Stimulated activated CD8-positive, alpha-beta memory T cell treated with anti-CD3 and anti-CD28 coated beads, Interleukin-15, amount 100 ng/mL, for 24 hours (primary cell): ENCODE results near the gene MAD1L1.
"Not testable (repeated sequence)": the region's sequence is repeated elsewhere in the genome, so short reads cannot be mapped to it uniquely, and the experiment has no call there.

Source experiments
- DNase-seq: peaks from one replicate; pipeline ENCODE4 v3.0.0-alpha.2; 2020; ENCODE audit warnings: low read depth

The MAD1L1 gene

GRCh38 chr7:2232766-2233520 is at the start of gene MAD1L1:
MAD1L1 (minus strand) TSS chr7:2232945; CDS start chr7:2230133, 2,812 bp downstream.
- DNase-seq: peak; percentile 69

- DNase-seq: no peak
Observed at GRCh38 chr7:2282185-2282751, 49.5 kb upstream of the MAD1L1 start.

DNA sequence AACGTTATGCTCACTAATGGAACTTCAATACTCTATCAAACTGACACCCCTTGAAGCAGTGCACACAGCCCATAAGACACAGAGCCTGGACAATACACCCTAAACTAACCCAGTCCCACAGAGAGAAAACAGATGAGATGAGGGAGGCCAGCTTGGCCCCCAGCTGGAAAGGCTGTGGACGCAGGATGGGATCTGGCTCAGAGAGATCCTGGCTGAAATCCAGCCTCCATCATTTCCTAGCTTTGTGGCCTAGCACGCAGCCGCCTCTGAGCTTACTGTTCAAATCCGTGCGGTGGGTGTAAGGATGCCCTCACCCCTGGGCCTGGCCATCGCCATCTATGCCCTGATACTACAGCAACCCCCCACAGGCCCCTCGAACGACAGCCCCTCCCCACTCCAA is 48.8 kb upstream of the MAD1L1 start:
- DNase-seq: no peak

DNA sequence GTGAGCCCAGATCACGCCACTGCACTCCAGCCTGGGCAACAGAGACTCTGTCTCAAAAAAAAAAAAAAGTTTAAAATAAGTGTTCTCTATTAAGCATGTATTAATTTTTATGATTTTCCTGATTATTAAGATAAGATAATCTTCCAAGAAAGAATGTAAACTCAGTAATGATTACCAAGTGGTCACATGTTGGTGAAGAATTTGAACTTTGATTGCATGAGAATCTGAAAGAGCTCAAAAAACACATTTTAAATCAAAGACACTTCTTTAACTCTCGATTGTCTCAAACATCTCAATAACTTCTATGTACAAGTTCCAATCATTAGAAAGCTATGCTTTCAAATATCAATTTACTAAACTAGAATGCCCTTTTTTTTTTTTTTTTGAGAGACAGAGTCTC is 47.7 kb upstream of the MAD1L1 start:
- no peak for DNase-seq

- no peak for DNase-seq
Observed at GRCh38 chr7:2279896-2280295, 47.2 kb upstream of the MAD1L1 start.

- no peak for DNase-seq
Observed at GRCh38 chr7:2278026-2278425, 45.3 kb upstream of the MAD1L1 start.

GRCh38 chr7:2276107-2276506 is 43.4 kb upstream of the MAD1L1 start:
- DNase-seq: no peak

DNA sequence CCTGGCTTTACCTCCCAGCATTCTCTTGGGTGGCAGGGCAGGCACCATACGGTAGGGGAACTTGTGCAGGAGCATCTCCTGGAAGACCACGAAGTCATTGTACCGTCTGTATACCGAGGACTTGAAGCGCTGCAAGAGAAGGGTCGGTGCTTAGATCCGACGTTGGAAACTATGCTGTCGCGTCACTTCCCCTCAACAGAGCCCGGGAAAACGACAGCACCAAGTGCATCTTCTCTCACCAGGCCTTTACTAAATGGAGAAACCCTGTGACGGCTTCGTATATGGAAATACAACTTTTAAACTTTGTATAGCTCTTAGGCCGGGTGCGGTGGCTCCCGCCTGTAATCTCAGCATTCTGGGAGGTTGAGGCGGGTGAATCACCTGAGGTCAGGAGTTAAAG is 42.4 kb upstream of the MAD1L1 start:
- DNase-seq: no peak

GRCh38 chr7:2274666-2275065 is 41.9 kb upstream of the MAD1L1 start:
- no peak for DNase-seq

- DNase-seq: no peak
Observed at GRCh38 chr7:2273866-2274265, 41.1 kb upstream of the MAD1L1 start.

DNA sequence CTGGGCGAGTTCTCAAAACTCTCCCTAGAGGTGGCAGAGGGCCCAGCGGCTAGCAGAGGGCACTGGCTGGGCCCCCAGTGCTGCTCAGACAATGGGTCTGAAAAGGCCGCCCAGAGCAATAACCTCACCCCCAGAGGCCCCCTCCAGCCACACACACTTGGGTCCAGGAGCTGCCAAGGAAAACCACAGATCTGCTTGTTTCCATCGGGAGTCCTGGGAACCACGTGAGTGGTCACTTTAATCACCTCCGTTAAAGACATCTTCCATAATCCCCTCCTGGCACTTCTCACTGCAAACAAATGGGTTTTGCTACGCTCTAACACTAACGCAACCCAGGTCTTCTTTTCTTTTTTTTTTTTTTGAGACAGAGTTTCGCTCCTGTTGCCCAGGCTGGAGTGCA is 39.3 kb upstream of the MAD1L1 start:
- DNase-seq: no peak

GRCh38 chr7:2271273-2272026 is 38.7 kb upstream of the MAD1L1 start:
- DNase-seq: no peak

GRCh38 chr7:2270495-2270894 is 37.8 kb upstream of the MAD1L1 start:
- no peak for DNase-seq

DNA sequence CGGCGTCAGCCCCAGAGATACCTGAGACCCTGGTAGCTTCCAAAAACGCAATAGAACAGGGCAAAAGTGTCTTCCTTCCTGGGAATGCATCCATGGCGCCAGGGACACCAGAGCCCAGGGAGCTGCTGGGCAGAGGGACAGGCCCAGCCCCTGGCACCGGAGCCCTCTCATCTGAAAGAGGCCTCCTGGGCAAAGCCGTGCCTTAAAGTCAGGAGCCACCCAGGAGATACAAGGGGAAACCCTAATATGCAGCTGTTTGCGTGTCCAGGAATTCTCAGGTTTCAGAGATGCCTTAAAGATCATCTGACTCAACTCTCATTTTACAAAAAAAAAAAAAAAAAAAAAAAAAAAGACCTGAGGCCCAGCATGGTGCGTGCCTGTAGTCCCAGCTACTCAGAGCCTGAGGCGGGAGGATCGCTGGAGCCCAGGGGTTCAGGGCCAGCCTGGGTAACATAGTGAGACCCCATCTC is 37.3 kb upstream of the MAD1L1 start:
- no peak for DNase-seq

DNA sequence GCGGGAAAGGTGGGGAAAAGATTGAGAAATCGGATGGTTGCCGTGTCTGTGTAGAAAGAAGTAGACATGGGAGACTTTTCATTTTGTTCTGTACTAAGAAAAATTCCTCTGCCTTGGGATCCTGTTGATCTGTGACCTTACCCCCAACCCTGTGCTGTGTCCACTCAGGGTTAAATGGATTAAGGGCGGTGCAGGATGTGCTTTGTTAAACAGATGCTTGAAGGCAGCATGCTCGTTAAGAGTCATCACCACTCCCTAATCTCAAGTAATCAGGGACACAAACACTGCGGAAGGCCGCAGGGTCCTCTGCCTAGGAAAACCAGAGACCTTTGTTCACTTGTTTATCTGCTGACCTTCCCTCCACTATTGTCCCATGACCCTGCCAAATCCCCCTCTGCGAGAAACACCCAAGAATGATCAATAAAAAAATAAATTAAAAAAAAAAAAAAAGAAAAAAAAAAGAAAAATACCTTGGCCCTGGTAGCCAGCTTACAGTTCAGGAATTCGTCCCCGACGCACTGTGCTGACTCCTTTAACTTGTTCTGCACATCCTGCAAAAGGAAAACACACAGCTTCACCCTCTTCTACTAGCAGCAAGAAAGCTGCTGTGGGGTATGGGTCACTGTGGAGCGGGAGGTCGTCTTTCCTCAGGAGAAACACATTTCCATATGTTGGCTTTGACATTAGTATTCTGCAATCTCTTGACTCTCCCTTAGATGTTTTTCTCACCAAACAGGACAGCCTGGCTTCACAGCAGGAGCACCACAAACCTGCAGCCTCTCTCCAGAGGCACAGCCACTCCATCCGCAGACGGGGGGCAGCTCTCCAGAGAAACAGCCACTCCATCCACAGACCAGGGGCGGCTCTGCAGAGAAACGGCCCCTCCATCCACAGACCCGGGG is 36.6 kb upstream of the MAD1L1 start:
- not testable (repeated sequence) for DNase-seq

DNA sequence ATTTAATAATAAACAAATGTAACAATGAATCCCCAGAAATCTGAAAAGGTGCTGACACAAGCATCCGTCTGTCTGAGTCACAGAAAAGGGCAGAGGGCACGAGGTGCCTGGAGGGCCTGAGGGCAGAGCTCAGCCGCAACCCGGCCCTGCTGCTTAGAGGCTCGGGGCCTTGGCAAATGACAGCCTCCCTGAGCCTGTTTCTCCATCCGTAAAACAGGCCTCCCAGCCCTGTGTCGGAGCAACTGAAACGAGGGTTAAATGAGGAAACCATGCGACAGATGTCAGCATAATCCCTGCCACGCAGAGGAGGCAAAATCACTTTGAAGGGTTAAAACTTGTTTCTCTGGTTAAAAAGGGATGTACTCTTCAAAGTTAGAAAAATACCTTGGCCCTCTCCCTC is 34.2 kb upstream of the MAD1L1 start:
- no peak for DNase-seq

DNA sequence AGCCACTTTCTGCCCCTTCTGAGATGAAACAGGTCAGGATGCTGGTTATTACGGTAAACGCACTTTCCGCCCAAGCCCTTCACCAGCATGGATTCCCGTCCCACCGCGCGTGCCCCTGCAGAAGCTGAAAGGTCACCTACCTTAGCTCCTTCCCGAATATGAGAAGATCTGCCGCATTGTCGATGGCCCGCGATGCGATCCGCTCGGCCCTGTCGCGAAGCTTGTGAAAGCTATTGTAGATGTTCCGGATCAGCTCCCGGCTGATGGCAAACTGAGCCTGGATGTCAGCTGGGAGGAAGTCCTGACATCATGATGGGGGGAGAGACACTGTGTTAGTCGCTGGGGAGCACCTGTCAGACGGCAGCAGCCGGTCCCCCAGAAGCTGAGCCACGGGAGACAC is 31.4 kb upstream of the MAD1L1 start:
- DNase-seq: no peak

DNA sequence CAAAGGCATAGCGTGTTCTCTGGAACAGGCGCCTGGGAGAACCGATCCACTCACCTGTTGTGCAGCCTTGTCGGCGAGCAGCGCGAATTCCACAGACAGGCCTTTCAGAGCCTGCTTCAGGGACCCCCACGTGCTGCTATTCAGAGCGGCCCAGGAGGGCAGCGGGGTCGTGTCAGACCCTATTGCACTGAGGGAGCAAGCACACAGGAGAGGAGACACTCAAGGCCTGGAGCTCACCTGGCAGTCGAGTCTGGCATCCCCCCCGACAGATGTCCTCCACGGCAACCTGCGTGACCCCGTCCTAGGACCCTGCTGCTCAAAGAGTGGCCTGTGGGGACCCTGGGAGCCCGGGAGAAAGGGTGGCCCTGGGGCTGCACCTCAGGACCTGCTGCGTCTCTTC is 30.4 kb upstream of the MAD1L1 start:
- no peak for DNase-seq

- DNase-seq: no peak
Observed at GRCh38 chr7:2261611-2262010, 28.9 kb upstream of the MAD1L1 start.

GRCh38 chr7:2260820-2261219 is 28.1 kb upstream of the MAD1L1 start:
- DNase-seq: no peak

- DNase-seq: no peak
Observed at GRCh38 chr7:2259480-2259879, 26.7 kb upstream of the MAD1L1 start.
